Suprapubic skin (tissue), 4 donors: ENCODE data around the gene ITGA2. TPM values are rescaled to one million over a fixed set of nuclear protein-coding genes. Genes with fewer than 3 reads are reported as not detected.

Experiments used
- DNase-seq, 2 donors: peaks; one replicate each; pipeline ENCODE4 v3.0.0-alpha.2; 2019; ENCODE audit warnings: low spot score in 2 of 2
- H3K27ac ChIP-seq: fragments of 200-600 bp; sonication (generic); one replicate; pipeline ENCODE4 v1.5.1; 2019
- H3K27me3 ChIP-seq: fragments of 200-600 bp; sonication (generic); one replicate; pipeline ENCODE4 v1.5.1; 2019
- H3K36me3 ChIP-seq: fragments of 200-600 bp; sonication (generic); one replicate; pipeline ENCODE4 v1.5.1; 2019
- H3K4me1 ChIP-seq: fragments of 200-600 bp; sonication (generic); one replicate; pipeline ENCODE4 v1.5.1; 2019
- H3K4me3 ChIP-seq: fragments of 200-600 bp; sonication (generic); one replicate; pipeline ENCODE4 v1.5.1; 2019; ENCODE audit warnings: mild to moderate bottlenecking
- H3K9me3 ChIP-seq: fragments of 200-600 bp; sonication (generic); one replicate; pipeline ENCODE4 v1.5.1; 2019
- EP300 ChIP-seq: sonication (generic); formaldehyde crosslinking; IDR thresholded peaks from one replicate; pipeline ENCODE4 v1.6.1; 2017; ENCODE audit warnings: antibody characterized with exemption
- POLR2A ChIP-seq, 2 donors: fragments of 450-650 bp; IDR thresholded peaks; one replicate each; pipeline ENCODE4 v1.6.1; 2017; ENCODE audit warnings: antibody characterized with exemption in 2 of 2, mild to moderate bottlenecking in 2 of 2, moderate library complexity in 2 of 2
- POLR2AphosphoS5 ChIP-seq, 3 donors: sonication (generic); formaldehyde crosslinking; IDR thresholded peaks; one replicate each; pipeline ENCODE4 v1.6.1; 2017; ENCODE audit warnings: antibody characterized with exemption in 3 of 3
- WGBS: methylation state at CpG from one replicate; pipeline ENCODE4 v1.1.5; 2018; 5-methylcytosine and 5-hydroxymethylcytosine counted together
- total RNA-seq, 4 donors: library from RNA; depleted of rRNA; stranded (reverse); fragments of >200 nt; gene quantifications; one replicate each; pipeline ENCODE4 v1.1.0, GENCODE V29; 2016
- TF ChIP-seq, protein P1 (sequence below), 2 donors: fragments of 200-600 bp in 1 of 2; fragments of 450-650 bp in 1 of 2; sonication (generic) in 1 of 2; IDR thresholded peaks; one replicate each; pipeline ENCODE4 v1.5.1; 2016 to 2019; ENCODE audit warnings: antibody characterized with exemption in 2 of 2, mild to moderate bottlenecking in 1 of 2, moderate library complexity in 1 of 2

The ITGA2 gene
- total RNA-seq, 4 donors from 2014 or later = 29.3 to 54.5 (median 34.3) TPM

- DNase-seq = no peak
- Histone ChIP-seq H3K27me3 (no peaks in the 10 kb centered on the region), H3K27ac (no peak overlapping the region), H3K4me3 (no peak overlapping the region), H3K4me1 (peaks cover 17% of the 10 kb centered on the region), H3K36me3 (no peaks in the 10 kb centered on the region), H3K9me3 (no peaks in the 10 kb centered on the region)
- TF ChIP-seq, protein P1, sequence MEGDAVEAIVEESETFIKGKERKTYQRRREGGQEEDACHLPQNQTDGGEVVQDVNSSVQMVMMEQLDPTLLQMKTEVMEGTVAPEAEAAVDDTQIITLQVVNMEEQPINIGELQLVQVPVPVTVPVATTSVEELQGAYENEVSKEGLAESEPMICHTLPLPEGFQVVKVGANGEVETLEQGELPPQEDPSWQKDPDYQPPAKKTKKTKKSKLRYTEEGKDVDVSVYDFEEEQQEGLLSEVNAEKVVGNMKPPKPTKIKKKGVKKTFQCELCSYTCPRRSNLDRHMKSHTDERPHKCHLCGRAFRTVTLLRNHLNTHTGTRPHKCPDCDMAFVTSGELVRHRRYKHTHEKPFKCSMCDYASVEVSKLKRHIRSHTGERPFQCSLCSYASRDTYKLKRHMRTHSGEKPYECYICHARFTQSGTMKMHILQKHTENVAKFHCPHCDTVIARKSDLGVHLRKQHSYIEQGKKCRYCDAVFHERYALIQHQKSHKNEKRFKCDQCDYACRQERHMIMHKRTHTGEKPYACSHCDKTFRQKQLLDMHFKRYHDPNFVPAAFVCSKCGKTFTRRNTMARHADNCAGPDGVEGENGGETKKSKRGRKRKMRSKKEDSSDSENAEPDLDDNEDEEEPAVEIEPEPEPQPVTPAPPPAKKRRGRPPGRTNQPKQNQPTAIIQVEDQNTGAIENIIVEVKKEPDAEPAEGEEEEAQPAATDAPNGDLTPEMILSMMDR (IDR thresholded peaks at IDR 0.05) = no peak
- TF ChIP-seq POLR2AphosphoS5 (IDR thresholded peaks at IDR 0.05) (no peak), EP300 (no peak), POLR2A (IDR thresholded peaks at IDR 0.05) (no peak)
- WGBS = 31% methylated on average over 1 of the region's 1 CpG
These were observed 19.6 kb downstream of the ITGA2 start for GRCh38 chr5:53008751-53009150.

- Histone ChIP-seq H3K4me3 (no peak overlapping the region), H3K27ac (no peak overlapping the region), H3K4me1 (peaks cover 17% of the 10 kb centered on the region), H3K27me3 (no peaks in the 10 kb centered on the region), H3K36me3 (no peaks in the 10 kb centered on the region), H3K9me3 (no peaks in the 10 kb centered on the region)
- no peak for TF ChIP-seq EP300
- TF ChIP-seq POLR2AphosphoS5 (IDR thresholded peaks at IDR 0.05) = no peak
- no peak for TF ChIP-seq POLR2A (IDR thresholded peaks at IDR 0.05)
- TF ChIP-seq, protein P1 (IDR thresholded peaks at IDR 0.05) = no peak
- WGBS = 95% methylated on average over 1 of the region's 1 CpG
- no peak for DNase-seq
These were observed 20.7 kb downstream of the ITGA2 start for GRCh38 chr5:53009816-53010215.

DNA sequence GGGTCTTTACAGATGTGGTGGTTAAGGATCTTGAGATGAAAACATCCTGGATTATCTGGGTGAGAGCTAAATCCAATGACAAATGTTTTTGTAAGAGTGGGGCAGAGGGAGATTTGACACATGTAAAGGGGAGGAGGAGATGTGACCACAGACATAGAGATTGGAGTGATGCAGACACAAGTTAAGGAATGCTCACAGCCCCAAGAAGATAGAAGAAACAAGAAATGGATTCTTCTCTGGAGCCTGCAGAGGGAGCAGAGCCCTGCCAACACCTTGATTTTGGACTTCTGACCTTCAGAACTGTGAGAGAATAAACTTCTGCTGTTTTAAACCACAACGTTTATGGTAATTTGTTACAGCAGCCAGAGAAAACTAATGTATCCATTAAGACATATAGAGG, 21.7 kb downstream of the ITGA2 start:
- no peaks in the 10 kb centered on the region for H3K9me3 ChIP-seq
- H3K4me1 ChIP-seq = peaks cover 17% of the 10 kb centered on the region
- H3K27me3 ChIP-seq = no peaks in the 10 kb centered on the region
- no peak overlapping the region for H3K4me3 ChIP-seq
- H3K27ac ChIP-seq = no peak overlapping the region
- WGBS = 39% methylated on average over 1 of the region's 1 CpG
- DNase-seq = no peak
- TF ChIP-seq EP300 (no peak), POLR2AphosphoS5 (IDR thresholded peaks at IDR 0.05) (no peak), POLR2A (IDR thresholded peaks at IDR 0.05) (no peak)
- TF ChIP-seq, protein P1 (IDR thresholded peaks at IDR 0.05) = no peak
- no peaks in the 10 kb centered on the region for H3K36me3 ChIP-seq

GRCh38 chr5:53011233-53011632, 22.1 kb downstream of the ITGA2 start:
- TF ChIP-seq, protein P1 (IDR thresholded peaks at IDR 0.05) = no peak
- TF ChIP-seq EP300 (no peak), POLR2AphosphoS5 (IDR thresholded peaks at IDR 0.05) (no peak), POLR2A (IDR thresholded peaks at IDR 0.05) (no peak)
- Histone ChIP-seq H3K9me3 (no peaks in the 10 kb centered on the region), H3K27ac (no peak overlapping the region), H3K27me3 (no peaks in the 10 kb centered on the region), H3K4me3 (no peak overlapping the region), H3K36me3 (no peaks in the 10 kb centered on the region), H3K4me1 (peaks cover 14% of the 10 kb centered on the region)
- WGBS = 88% methylated on average over 1 of the region's 1 CpG
- no peak for DNase-seq

DNA sequence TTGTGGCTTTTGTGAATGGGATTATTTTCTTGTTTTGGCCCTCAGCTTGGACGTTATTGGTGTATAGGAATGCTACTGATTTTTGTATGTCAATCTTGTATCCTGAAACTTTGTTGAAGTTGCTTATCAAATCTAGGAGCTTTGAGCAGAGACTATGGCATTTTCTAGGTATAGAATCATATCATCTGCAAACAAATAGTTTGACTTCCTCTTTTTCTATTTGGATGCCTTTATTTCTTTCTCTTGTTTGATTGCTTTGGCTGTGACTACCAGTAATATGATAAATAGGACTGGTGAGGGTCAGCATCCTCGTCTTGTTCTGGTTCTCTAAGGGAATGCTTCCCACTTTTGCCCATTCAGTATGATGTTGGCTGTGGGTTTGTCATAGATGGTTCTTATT, 24.7 kb downstream of the ITGA2 start:
- TF ChIP-seq POLR2AphosphoS5 (IDR thresholded peaks at IDR 0.05) = no peak
- no peak for TF ChIP-seq POLR2A (IDR thresholded peaks at IDR 0.05)
- no peak for TF ChIP-seq EP300
- TF ChIP-seq, protein P1 (IDR thresholded peaks at IDR 0.05) = no peak
- no peaks in the 10 kb centered on the region for H3K4me1 ChIP-seq
- H3K4me3 ChIP-seq = no peak overlapping the region
- 98% methylated on average over 2 of the region's 2 CpGs for WGBS
- H3K36me3 ChIP-seq = no peaks in the 10 kb centered on the region
- H3K27ac ChIP-seq = no peak overlapping the region
- H3K9me3 ChIP-seq = no peaks in the 10 kb centered on the region
- no peaks in the 10 kb centered on the region for H3K27me3 ChIP-seq
- DNase-seq = no peak
